ENCODE measurements around the gene KRTAP10-6. TPM values are rescaled to one million over a fixed set of nuclear protein-coding genes. Genes with fewer than 3 reads are reported as not detected.
"Not testable (repeated sequence)": the region's sequence is repeated elsewhere in the genome, so short reads cannot be mapped to it uniquely, and the experiment has no call there.

The KRTAP10-6 gene
- total RNA-seq, 3 donors from 2014 or later: not detected

DNA sequence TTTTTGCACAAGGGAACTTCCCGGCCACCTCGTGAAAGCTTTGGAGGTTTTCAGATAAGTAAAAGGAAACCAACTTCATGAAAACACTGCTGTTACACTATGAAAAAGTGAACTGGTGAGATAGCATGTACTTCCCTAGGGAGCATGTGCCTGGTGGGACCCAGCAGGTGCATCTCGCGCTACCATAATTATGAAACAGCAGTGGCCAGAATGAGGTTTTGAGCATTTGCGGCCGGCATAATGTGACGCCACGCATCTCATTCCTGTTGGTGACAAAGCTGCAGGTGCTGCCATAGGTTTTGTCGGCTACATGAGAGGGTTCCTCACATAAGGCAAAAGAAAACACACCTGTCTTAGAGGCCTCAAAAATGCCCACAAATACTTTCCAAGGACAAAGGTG, 35.4 kb downstream of the KRTAP10-6 start:
- no peak for DNase-seq
- Mint-ChIP-seq H3K9me3 (peaks cover 30% of the 10 kb centered on the region), H3K4me3 (no peak overlapping the region), H3K36me3 (ENCODE audit: insufficient read depth) (peaks cover 3% of the 10 kb centered on the region), H3K4me1 (ENCODE audit: low read depth) (no peaks in the 10 kb centered on the region), H3K27me3 (ENCODE audit: low read depth) (no peaks in the 10 kb centered on the region)
- no peak for ATAC-seq

DNA sequence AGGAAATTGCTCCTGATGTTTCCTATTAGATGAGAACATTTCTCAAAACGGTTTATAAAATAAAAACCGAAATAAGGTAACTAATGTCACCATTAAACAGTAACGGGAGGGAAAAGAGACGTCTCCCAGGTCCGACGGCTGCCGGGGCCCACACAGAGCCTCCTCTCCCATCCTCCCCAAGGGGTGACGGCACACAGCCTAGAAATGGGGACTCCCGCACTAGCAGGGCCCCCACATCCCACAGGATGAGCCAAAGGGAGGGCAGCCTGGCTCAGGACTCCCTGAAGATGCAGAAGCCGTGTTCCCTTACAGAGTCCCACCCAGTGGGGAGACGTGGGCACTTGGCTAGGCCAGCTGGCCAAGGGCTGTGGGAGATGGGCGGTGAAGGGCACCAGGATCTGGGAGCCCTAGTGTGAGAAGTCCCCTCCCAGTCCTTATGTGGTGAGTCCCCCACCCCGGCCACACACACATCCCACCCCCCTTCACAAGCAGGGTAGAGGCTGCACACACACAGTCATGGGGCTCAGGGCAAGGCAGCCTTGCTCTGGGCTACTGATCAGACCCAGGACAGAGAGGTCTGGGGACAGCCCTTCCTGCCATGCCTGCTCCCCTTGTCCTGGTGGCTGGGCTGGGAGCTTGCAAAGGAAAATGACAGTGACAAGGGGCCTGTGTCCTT, 37.0 kb downstream of the KRTAP10-6 start:
- no peak for ATAC-seq
- peaks cover 3% of the 10 kb centered on the region for H3K36me3 Mint-ChIP-seq (ENCODE audit: insufficient read depth)
- H3K27me3 Mint-ChIP-seq (ENCODE audit: low read depth): no peaks in the 10 kb centered on the region
- DNase-seq: no peak
- no peak overlapping the region for H3K4me3 Mint-ChIP-seq
- no peaks in the 10 kb centered on the region for H3K4me1 Mint-ChIP-seq (ENCODE audit: low read depth)
- H3K9me3 Mint-ChIP-seq: peaks cover 14% of the 10 kb centered on the region

GRCh38 chr21:44552681-44553080, 39.6 kb downstream of the KRTAP10-6 start:
- Mint-ChIP-seq H3K4me1 (ENCODE audit: low read depth) (peaks cover 14% of the 10 kb centered on the region), H3K4me3 (no peak overlapping the region), H3K36me3 (ENCODE audit: insufficient read depth) (peaks cover 5% of the 10 kb centered on the region)

DNA sequence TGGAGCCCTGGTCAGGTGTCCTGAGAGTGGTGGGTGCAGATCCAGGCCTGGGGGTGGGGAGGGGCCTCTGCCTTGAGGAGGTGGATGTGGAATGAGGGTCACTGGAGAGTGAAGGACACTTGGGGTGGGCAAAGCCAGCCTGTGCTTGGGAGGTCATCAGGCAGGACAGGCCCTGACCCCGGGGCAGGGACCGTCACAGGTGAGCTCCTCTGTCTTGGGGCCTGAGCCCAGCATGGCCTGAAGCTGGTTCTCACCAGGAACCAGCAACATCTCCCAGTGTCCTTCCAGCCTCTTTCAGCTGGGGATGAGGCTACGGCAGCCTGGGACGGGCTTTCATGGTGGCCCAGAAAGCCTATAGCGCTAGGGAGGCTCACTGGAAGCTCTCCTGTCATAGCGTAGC, 40.2 kb downstream of the KRTAP10-6 start:
- H3K36me3 Mint-ChIP-seq (ENCODE audit: insufficient read depth): peaks cover 9% of the 10 kb centered on the region
- ATAC-seq: no peak
- H3K9me3 Mint-ChIP-seq: peaks cover 14% of the 10 kb centered on the region
- H3K27me3 Mint-ChIP-seq (ENCODE audit: low read depth): no peaks in the 10 kb centered on the region
- H3K4me1 Mint-ChIP-seq (ENCODE audit: low read depth): peaks cover 20% of the 10 kb centered on the region
- no peak for DNase-seq
- no peak overlapping the region for H3K4me3 Mint-ChIP-seq

More at GRCh38 chr21:44552681-44553080, 39.6 kb downstream of the KRTAP10-6 start:
- ATAC-seq (no peak), DNase-seq (no peak)
- Mint-ChIP-seq H3K9me3 (peaks cover 9% of the 10 kb centered on the region), H3K27me3 (ENCODE audit: low read depth) (no peaks in the 10 kb centered on the region)

DNA sequence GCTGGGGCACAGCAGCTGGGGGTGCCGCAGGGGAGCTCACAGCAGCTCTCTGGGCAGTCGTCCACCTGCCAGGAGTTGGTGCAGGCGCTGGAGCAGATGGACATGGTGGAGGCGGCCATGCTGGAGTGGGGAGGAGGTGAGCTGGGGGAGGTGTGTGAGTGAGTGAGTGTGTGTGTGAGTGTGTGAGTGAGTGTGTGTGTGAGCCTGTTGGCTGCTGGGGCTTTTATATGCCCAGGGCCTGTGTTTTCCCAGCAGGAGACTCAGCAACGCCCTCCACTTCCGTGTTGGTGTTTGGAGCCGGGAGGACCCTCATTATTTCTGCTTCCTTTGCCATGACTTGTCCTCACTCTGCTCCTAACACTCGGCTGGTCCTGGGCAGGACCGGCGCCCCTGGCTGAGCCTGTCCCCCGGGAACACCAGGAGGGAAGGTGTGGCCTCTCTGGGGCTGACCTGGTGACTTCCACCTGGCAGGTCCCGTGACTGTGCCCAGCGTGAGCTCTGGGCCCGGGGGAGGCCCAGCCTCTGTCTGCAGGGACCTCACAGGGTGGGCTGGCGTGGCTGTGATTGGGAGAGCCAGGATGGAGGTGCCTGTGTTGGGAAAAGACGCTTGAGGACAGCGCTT, 40.9 kb downstream of the KRTAP10-6 start, which contains the start of gene KRTAP10-2:
KRTAP10-2 (minus strand) TSS at position 166 of the 622 bp plus-strand sequence; CDS start at position 119, 47 bp downstream.
- H3K27me3 Mint-ChIP-seq (ENCODE audit: low read depth): no peaks in the 10 kb centered on the region
- H3K4me3 Mint-ChIP-seq: no peak within 1 kb of the TSS
- peaks cover 16% of the 10 kb centered on the region for H3K36me3 Mint-ChIP-seq (ENCODE audit: insufficient read depth)
- H3K4me1 Mint-ChIP-seq (ENCODE audit: low read depth): peaks cover 23% of the 10 kb centered on the region
- no peak for DNase-seq
- ATAC-seq: no peak
- H3K9me3 Mint-ChIP-seq: peaks cover 21% of the 10 kb centered on the region

- Mint-ChIP-seq H3K36me3 (ENCODE audit: insufficient read depth) (peaks cover 16% of the 10 kb centered on the region), H3K4me1 (ENCODE audit: low read depth) (peaks cover 23% of the 10 kb centered on the region), H3K27me3 (ENCODE audit: low read depth) (no peaks in the 10 kb centered on the region), H3K9me3 (peaks cover 21% of the 10 kb centered on the region), H3K4me3 (no peak overlapping the region)
- DNase-seq: no peak
- ATAC-seq: no peak
These were observed 41.5 kb downstream of the KRTAP10-6 start for GRCh38 chr21:44550807-44551206.

GRCh38 chr21:44550285-44550684, 42.0 kb downstream of the KRTAP10-6 start:
- H3K4me3 Mint-ChIP-seq: not testable (repeated sequence)

GRCh38 chr21:44549525-44550211, 42.6 kb downstream of the KRTAP10-6 start:
- peaks cover 26% of the 10 kb centered on the region for H3K9me3 Mint-ChIP-seq
- H3K4me1 Mint-ChIP-seq (ENCODE audit: low read depth): peaks cover 23% of the 10 kb centered on the region
- no peak for DNase-seq
- H3K36me3 Mint-ChIP-seq (ENCODE audit: insufficient read depth): peaks cover 19% of the 10 kb centered on the region
- H3K27me3 Mint-ChIP-seq (ENCODE audit: low read depth): no peaks in the 10 kb centered on the region
- no peak for ATAC-seq
- no peak overlapping the region for H3K4me3 Mint-ChIP-seq

More at GRCh38 chr21:44550285-44550684, 42.0 kb downstream of the KRTAP10-6 start:
- peaks cover 18% of the 10 kb centered on the region for H3K36me3 Mint-ChIP-seq (ENCODE audit: insufficient read depth)
- H3K27me3 Mint-ChIP-seq (ENCODE audit: low read depth); ATAC-seq; DNase-seq: not testable (repeated sequence)
- H3K9me3 Mint-ChIP-seq: peaks cover 26% of the 10 kb centered on the region
- peaks cover 23% of the 10 kb centered on the region for H3K4me1 Mint-ChIP-seq (ENCODE audit: low read depth)

GRCh38 chr21:44548922-44549321, 43.4 kb downstream of the KRTAP10-6 start:
- Mint-ChIP-seq H3K36me3 (ENCODE audit: insufficient read depth) (peaks cover 19% of the 10 kb centered on the region), H3K4me3 (no peak overlapping the region), H3K4me1 (ENCODE audit: low read depth) (peaks cover 23% of the 10 kb centered on the region), H3K9me3 (peaks cover 26% of the 10 kb centered on the region), H3K27me3 (ENCODE audit: low read depth) (no peaks in the 10 kb centered on the region)
- ATAC-seq: no peak
- no peak for DNase-seq

GRCh38 chr21:44548381-44548780, 43.9 kb downstream of the KRTAP10-6 start:
- ATAC-seq (no peak), DNase-seq (no peak)
- Mint-ChIP-seq H3K27me3 (ENCODE audit: low read depth) (no peaks in the 10 kb centered on the region), H3K9me3 (peaks cover 23% of the 10 kb centered on the region), H3K4me1 (ENCODE audit: low read depth) (peaks cover 23% of the 10 kb centered on the region), H3K36me3 (ENCODE audit: insufficient read depth) (peaks cover 19% of the 10 kb centered on the region), H3K4me3 (no peak overlapping the region)

DNA sequence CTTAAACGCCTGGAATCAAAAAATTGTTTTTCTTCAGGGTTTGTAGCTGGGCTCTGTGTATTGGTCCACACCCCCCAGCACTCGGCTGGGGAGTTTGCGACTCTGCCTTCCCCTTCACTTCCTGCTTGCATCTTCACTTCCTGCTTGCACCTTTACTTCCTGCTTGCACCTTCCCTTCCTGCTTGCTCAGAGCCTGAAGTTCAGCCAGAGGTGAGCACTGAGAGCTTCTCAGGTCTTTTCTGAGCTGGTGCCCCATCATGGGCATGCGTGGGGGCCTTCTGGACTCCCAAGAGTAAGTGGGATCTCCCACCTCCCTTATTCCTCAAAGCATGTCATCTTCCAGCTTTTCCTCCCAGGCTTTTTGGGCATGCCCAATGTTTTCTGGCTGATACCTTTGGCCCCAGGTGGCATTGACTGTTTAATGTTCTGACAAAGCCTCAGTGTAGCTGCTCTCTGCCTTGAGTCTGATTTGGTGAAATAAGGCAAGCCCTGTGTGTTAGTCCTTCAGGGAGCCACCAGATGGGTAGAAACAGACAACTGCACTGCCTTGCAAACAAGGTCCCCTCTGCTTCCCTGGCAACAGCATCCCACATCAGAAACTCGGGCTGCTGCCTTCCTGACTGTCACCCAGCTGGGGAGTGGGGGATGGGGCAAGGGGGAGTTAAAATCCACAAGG, 44.5 kb downstream of the KRTAP10-6 start:
- Mint-ChIP-seq H3K27me3 (ENCODE audit: low read depth) (no peaks in the 10 kb centered on the region), H3K36me3 (ENCODE audit: insufficient read depth) (peaks cover 16% of the 10 kb centered on the region), H3K4me1 (ENCODE audit: low read depth) (peaks cover 23% of the 10 kb centered on the region), H3K9me3 (peaks cover 19% of the 10 kb centered on the region), H3K4me3 (peak overlapping the region; percentile 62)
- no peak for DNase-seq
- peak; percentile 78 to 89 for ATAC-seq

- ATAC-seq: no peak
- H3K36me3 Mint-ChIP-seq (ENCODE audit: insufficient read depth): peaks cover 15% of the 10 kb centered on the region
- H3K4me3 Mint-ChIP-seq: no peak overlapping the region
- H3K4me1 Mint-ChIP-seq (ENCODE audit: low read depth): peaks cover 23% of the 10 kb centered on the region
- H3K9me3 Mint-ChIP-seq: peaks cover 19% of the 10 kb centered on the region
- H3K27me3 Mint-ChIP-seq (ENCODE audit: low read depth): peaks cover 2% of the 10 kb centered on the region
- DNase-seq: no peak
These were observed 47.7 kb downstream of the KRTAP10-6 start for GRCh38 chr21:44544566-44544965.

- H3K27me3 Mint-ChIP-seq (ENCODE audit: low read depth): peaks cover 4% of the 10 kb centered on the region
These were observed 49.6 kb downstream of the KRTAP10-6 start for GRCh38 chr21:44542716-44543115.

More at GRCh38 chr21:44542716-44543115, 49.6 kb downstream of the KRTAP10-6 start:
- ATAC-seq (no peak), DNase-seq (no peak)
- Mint-ChIP-seq H3K4me1 (ENCODE audit: low read depth) (peaks cover 10% of the 10 kb centered on the region), H3K4me3 (no peak overlapping the region), H3K36me3 (ENCODE audit: insufficient read depth) (peaks cover 13% of the 10 kb centered on the region), H3K9me3 (peaks cover 18% of the 10 kb centered on the region)

Measured in activated T-cell treated with anti-CD3 and anti-CD28 coated beads, Interleukin-2, amount 50 U/mL, for 4 hours (primary cell).